Muscle of arm (tissue), 12 donors: Measurements from ENCODE around the gene LYPD6B. TPM values are rescaled to one million over a fixed set of nuclear protein-coding genes. Genes with fewer than 3 reads are reported as not detected.

Source experiments
- DNase-seq: peaks from one replicate; pipeline ENCODE4 v3.0.0-alpha.2; 2013
- polyA plus RNA-seq, 12 donors: library from polyadenylated mRNA; unstranded; fragments of 120-200 nt; gene quantifications; one replicate each; pipeline ENCODE4 v1.2.1, GENCODE V29; 2013; ENCODE audit not compliant: insufficient read length in 12 of 12

LYPD6B gene
- polyA plus RNA-seq, 12 donors: 0.14 to 27.5 (median 0.24) TPM; not detected in 5

DNA sequence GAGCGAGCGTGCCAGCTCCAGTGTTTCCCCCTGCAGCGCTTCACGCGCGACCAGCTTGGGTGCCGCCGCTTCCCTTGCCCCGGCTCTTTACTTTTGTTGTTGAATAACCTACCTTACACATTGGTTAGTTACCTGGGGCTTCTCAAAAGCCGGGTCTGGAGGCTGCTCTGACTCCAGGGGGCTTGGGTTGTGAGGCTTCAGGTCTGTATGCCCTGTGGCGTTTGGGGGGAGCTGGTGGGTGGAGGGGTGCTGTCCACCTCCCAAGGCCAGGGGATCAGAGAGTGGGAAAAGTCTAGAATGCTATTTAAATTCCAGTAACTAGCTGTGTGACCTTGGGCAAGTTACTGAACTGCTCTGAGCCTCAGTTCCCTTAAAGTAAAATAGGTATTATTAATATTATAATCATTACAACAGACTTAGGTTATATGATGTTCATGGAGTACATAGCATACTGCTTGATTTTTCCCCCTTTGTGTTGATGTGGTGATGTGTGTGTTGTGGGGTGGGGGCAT lies 770 bp downstream of the LYPD6B start:
- DNase-seq: no peak

DNA sequence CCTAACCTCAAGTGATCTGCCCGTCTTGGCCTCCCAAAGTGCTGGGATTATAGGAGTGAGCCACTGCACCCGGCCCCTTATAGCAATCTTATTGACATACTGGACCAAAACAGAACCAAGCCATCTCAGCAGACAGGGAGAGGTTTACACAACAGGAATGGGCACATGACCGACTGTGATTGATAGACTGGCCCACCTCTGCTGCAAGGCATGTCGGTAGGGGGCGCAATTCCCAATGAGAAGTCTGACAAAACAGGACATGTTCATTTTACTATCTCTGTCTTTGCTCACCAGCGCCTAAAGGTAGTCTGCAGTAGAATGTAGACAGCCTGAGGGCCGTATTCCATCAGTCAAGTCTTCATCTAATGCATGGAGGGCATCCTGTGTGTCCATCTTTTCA lies 2.0 kb downstream of the LYPD6B start:
- DNase-seq: no peak

GRCh38 chr2:149041482-149041881 lies 3.0 kb downstream of the LYPD6B start:
- no peak for DNase-seq

DNA sequence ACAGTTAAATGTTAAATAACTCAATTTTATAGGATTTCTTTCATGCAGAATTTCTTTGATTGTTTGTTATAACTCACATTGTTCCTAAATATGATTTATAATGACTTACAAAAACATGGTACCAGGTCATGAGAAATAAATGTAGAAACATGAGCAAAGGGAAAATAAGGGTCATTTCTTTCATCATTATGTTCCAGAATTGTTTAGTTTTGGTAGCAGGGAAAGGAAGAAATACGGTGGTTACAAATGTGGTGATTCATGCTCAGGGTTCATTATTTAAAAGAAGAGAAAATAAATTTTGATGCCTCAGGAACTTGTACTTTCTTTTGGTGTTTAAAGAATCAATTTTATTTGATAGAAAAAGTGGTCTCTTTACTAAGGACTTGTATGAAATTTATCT lies 4.4 kb downstream of the LYPD6B start:
- DNase-seq: no peak

DNA sequence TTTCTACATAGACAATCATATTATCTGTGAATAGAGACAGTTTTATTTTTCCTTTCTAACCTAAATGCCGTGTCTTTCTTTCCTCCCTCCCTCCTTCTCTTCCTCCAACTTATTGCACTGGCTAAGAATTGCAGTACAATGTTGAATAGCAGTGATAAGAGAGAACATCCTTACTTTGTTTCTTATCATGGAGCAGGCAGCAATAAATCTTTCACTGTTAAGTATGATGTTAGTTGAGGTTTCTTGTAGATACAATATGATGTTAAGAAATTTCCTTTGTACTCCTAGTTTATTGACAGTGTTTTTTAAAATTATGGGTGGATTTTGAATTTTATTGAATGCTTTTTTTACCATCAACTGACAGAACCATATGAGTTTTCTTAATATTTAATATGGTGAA lies 6.0 kb downstream of the LYPD6B start:
- DNase-seq: no peak

GRCh38 chr2:149047118-149047517 lies 8.6 kb downstream of the LYPD6B start:
- no peak for DNase-seq

DNA sequence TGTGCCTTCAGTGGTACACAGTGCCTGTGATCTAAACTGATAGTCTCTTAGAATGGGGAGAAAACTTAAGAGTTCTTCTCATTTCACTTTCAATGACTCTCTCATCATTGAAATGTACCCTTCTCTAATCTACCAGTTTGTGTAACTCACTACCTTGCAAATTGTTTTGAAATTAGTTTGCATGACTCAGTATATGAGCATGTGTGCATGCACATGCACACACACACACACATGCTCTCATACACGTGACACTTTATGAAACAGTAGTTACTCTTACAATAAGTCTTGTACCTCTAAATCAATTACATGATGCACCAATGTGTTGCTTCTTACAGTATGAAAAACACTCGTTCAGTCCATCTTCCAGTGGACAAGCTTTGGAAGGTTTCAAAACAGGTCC lies 10.6 kb downstream of the LYPD6B start:
- DNase-seq: no peak

DNA sequence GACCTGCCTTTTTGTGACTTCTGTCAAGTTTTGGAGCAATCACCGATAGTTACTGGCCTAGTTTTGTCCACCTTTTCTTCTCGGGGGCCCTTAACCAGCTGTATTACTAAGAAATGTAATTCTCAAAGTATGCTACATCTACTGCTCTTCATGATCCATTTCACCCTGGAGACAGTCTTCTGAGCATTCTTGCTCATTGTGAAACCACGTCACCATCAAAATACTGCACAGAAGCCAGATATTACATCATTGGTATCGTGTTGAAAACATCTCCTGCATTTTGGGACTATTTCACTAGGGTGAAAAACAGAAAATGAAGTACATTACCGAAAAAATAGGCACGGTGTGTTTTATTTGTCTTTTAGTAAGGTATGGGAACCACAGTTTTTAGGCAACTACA lies 11.7 kb downstream of the LYPD6B start:
- peak; percentile 32 for DNase-seq

GRCh38 chr2:149055751-149056150 lies 17.3 kb downstream of the LYPD6B start:
- no peak for DNase-seq

DNA sequence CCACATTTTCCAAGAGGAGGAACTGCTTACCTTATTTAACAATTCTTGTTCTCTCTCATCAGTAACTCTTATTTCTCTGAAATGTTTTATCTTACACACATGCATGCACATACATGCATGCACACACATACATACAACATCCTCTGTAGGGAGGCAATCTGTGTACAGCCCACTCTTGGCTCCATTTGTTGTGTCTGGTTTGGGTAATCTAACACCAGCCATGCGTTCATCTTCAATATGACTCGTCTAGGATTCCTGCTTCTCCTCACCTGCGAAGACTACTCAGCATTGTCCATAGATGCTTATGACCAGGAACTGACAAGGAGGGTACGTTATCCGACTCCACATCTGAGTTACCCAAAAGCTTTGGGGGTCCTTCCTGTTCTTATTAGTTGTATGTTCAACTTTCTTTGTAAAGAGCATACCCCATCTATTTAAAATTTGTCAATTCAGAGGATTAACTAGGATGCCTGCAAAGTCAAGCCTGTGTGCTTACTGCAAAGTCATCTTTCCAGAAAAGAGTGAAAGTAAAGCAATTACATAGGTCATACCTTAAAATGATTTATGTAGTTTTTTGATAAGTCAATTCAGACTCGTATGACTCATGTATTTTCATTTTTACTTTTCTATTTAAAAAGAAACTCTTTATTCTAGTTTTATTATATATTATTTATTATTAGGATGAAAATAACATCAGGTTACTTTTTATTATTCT lies 18.2 kb downstream of the LYPD6B start:
- no peak for DNase-seq

DNA sequence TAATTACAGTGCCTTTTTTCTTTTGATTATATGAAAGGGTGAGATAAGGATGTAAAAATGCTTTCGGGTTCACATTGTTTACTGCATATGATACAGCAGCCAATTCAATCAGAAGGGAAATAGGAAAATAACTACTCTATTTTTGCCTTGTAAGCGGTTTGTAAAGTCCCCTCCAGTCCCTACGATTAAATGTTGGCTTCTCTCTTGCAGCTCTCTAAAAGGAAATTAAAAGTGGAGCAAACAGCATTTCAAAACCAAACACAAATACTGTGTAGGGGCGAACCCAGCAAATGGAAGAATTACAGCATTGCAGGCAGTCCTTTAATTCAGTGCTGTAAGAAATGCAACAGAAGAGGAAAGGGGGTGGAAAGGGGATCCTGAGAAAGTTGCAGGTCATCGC lies 18.9 kb downstream of the LYPD6B start:
- no peak for DNase-seq

DNA sequence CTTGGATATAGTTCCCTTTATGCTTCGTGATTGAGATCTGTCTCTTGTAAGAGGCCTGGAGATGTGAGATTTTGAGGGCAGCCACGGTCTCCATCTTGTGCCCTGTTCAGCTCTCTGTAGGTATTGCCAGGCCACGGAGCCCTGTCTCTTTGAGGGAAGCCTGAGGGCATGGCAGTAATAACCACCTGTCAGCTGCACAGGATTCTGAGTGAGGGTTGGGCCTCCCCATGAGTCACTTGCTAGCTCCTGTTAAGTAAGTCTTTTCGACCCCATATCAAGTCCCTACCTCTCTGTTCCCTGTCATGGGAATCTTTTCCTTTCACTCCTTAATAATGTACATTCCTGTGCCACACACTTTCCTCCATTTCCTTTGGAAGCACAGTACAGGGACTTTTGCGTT lies 20.4 kb downstream of the LYPD6B start:
- DNase-seq: no peak

GRCh38 chr2:149059822-149060221 lies 21.3 kb downstream of the LYPD6B start:
- no peak for DNase-seq

DNA sequence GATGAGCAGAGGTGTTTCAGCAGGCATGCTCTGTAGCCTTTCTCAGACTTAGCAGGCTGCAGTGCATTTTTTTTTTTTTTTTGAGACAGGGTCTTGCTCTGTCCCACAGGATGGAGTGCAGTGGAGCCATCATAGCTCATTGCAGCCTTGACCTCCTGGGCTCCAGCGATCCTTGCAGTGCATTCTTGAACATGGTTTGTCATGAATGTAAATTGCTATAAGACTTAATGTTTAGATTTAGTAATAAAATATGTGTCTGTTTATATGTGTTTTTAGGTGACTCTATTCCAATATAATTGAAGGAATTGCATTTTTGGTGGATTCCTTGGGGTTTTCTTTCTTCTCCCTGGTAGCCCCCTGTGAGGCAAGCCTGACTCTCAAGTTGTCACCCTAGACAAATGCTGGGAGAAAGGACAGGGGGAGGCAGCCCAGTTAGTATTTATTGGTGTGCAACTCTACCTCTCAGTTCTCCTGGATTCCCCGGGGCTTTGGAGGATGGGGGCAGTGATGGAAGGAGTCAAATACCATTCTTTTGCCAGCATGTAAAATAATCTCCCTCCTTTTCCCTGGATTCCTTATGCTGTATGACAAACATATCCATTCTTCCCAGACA lies 22.7 kb downstream of the LYPD6B start:
- DNase-seq: no peak

- DNase-seq: no peak
These were observed 24.0 kb downstream of the LYPD6B start for GRCh38 chr2:149062531-149062930.

- no peak for DNase-seq
These were observed 24.7 kb downstream of the LYPD6B start for GRCh38 chr2:149063177-149063576.

DNA sequence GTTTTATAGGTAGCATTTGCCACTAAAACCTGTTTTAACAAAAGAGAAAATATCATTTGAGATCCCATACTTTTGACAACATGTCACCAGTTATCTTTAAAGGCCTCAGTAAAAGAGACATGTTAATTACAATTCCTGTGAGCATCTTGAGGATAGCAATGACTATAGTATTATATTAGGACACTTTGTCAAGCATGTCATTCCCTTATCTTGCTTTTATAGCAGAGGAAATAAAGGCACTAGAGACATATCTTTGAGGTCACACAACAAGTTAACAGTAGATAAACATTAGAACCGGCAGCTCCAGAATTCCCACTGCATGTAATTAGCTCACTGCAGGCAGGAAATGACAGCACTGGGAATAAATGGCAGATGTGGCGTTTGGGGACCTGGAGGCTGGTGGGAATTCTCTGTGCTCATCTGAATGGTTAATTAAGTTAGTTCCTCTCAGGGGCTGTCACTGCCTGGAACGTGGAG lies 25.9 kb downstream of the LYPD6B start:
- no peak for DNase-seq

- DNase-seq: no peak
These were observed 26.5 kb downstream of the LYPD6B start for GRCh38 chr2:149064856-149065630.

DNA sequence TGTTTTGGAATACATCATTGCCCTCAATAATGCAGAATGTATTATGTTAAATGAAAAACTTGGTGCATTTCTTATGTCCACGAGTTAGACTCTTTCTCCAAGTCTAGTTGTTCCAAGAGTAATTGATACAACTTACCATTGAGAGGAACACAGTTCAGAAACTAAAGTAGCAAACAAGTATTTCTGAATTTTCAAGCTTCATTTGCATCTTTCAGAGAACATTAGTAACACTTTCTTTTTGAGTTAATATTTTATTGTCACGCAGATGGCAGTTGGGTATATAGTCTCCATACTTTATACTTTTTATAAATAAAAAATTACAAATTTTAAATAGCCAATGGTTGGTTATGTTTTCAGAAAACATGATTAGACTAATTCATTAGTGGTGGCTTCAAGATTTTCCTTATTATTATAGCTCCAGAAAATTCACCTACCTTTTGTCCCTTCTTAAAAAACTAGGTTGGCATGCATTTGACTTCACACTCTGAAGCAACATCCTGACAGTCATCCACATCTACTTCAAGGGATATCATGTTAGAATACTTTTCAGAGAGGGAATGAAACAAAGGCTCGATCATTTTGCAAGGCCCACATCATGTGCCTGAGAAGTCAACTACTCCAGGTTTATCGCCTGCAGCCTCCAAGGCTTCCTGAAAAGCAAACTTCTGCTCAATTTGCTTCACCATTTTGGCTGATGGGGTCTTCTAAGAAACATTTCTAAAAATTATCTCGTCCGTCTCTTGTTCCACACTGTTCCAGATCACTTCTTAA lies 29.9 kb downstream of the LYPD6B start:
- DNase-seq: no peak

DNA sequence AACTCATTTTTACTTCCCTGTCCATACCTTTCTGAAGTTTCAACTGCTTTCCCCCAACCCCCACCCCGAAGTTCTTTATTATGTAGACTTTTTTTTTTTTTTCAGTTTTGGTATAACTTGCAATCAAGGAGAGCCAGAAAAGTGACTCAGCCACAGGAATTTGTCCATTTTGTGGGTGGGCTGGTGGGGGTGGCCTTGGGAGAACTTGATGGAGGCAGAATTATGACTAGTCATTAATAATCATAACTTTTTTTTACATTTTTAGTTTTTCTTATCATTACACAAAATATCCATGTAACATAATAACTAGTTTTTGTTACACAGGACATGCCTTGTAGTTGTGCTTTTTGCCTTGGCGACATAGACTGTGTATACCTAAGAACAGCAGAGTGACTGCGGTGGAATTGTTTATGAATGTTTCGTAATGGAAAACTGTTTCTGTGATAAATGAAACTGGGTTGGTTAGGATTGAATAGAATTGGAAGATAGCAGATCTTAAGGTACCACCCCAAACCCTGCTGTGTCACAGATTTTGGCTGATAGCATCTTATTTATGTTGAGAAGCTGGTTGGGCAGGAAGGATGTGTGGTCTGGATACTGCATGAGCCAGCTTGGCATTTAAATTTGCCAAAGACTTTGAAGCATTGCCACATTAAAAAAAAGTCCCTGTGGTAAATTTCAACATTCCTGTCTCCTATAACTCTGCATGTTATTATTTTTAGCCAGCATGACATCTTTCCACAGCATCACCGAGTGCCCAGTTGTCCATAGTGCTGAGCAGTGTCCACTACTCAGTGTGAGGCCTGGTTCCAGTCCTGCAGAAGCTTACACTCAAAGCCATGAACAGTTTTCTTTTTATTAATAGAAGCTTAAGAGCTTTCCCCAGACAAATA lies 30.7 kb downstream of the LYPD6B start:
- no peak for DNase-seq
